ENCODE results near the gene SH3BGR. TPM values are rescaled to one million over a fixed set of nuclear protein-coding genes. Genes with fewer than 3 reads are reported as not detected.

Gene SH3BGR
- total RNA-seq, 6 experiments from 2014 or later, result 1.4 to 3.7 (median 2.3) TPM

DNA sequence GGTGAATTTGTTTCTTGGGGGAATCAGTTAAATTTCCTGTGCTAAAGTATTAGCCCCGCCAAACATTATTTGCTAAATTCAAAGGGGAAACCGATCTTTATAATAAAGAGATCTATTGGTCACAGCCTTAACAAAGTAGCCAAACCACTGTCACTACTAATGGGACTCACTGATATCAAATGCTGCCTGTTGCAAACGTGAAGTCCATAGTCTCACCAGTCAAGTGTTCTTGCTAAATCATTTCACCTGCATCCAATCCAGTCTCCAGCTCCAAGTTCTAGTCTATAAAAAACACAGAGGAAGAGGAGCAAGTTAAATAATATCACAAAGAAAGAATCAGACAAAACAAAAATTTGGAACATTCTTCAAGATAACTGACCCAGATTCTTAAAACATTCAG is 30.1 kb downstream of the SH3BGR start:
- TF ChIP-seq, protein P1, sequence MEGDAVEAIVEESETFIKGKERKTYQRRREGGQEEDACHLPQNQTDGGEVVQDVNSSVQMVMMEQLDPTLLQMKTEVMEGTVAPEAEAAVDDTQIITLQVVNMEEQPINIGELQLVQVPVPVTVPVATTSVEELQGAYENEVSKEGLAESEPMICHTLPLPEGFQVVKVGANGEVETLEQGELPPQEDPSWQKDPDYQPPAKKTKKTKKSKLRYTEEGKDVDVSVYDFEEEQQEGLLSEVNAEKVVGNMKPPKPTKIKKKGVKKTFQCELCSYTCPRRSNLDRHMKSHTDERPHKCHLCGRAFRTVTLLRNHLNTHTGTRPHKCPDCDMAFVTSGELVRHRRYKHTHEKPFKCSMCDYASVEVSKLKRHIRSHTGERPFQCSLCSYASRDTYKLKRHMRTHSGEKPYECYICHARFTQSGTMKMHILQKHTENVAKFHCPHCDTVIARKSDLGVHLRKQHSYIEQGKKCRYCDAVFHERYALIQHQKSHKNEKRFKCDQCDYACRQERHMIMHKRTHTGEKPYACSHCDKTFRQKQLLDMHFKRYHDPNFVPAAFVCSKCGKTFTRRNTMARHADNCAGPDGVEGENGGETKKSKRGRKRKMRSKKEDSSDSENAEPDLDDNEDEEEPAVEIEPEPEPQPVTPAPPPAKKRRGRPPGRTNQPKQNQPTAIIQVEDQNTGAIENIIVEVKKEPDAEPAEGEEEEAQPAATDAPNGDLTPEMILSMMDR (IDR thresholded peaks at IDR 0.05), result no peak
- Mint-ChIP-seq H3K4me3 (no peak overlapping the region), H3K36me3 (ENCODE audit: low read depth) (no peaks in the 10 kb centered on the region), H3K9me3 (no peaks in the 10 kb centered on the region), H3K27ac (no peak overlapping the region), H3K4me1 (ENCODE audit: low read depth) (peaks cover 14% of the 10 kb centered on the region), H3K27me3 (ENCODE audit: insufficient read depth) (peaks cover 8% of the 10 kb centered on the region)
- no peak for DNase-seq

DNA sequence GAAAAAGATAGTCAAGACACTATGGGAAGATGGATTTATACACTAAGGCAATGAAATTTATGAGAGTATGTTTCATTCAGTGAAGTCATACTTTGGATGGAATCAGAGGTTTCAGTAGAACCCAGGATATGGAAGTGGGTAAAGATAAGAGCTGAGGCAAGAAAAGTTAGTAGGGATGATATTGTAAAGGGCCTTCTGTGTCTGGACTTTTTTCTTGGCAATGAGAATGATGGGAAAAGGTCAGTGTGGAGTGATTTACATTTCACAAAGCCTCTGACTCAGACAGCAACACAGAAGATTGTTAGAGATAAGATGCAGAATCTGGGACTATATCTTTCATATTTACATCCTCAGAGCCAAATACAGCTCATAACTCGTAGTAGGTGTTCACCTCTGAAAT is 32.1 kb downstream of the SH3BGR start:
- H3K27ac Mint-ChIP-seq, result no peak overlapping the region
- no peaks in the 10 kb centered on the region for H3K9me3 Mint-ChIP-seq
- H3K36me3 Mint-ChIP-seq (ENCODE audit: low read depth), result no peaks in the 10 kb centered on the region
- H3K4me1 Mint-ChIP-seq (ENCODE audit: low read depth), result peaks cover 14% of the 10 kb centered on the region
- peaks cover 16% of the 10 kb centered on the region for H3K27me3 Mint-ChIP-seq (ENCODE audit: insufficient read depth)
- no peak overlapping the region for H3K4me3 Mint-ChIP-seq
- DNase-seq, result peak; percentile 15
- TF ChIP-seq, protein P1 (IDR thresholded peaks at IDR 0.05), result no peak

DNA sequence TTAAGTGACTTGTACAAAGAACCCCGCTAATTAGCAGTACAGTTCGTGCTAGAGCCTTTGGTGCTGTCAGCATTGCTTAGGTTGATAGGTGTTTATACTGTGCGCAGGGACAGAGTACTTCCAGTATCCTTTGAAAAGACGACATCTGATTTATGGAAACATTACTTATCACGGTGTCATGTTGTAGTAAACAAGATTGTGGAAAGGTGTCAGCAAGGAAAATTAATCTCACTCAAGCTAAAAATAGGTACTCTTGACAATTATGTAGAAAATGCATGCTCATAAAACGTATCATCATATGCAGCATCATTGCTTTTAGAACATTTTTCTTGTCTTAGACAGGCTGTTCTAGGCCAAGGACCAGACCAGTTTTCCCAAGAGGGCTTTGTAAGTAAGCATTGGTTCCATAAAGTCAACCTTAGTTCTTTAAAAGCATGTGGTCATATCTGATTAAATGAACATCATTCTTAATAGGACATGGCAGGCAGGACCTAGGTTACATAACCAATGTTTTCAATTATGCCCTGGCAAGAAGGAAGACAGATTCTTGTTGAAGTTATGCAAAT is 33.0 kb downstream of the SH3BGR start:
- H3K9me3 Mint-ChIP-seq, result no peaks in the 10 kb centered on the region
- H3K36me3 Mint-ChIP-seq (ENCODE audit: low read depth), result no peaks in the 10 kb centered on the region
- H3K4me3 Mint-ChIP-seq, result no peak overlapping the region
- peaks cover 17% of the 10 kb centered on the region for H3K27me3 Mint-ChIP-seq (ENCODE audit: insufficient read depth)
- H3K27ac Mint-ChIP-seq, result no peak overlapping the region
- TF ChIP-seq, protein P1 (IDR thresholded peaks at IDR 0.05), result no peak
- peaks cover 14% of the 10 kb centered on the region for H3K4me1 Mint-ChIP-seq (ENCODE audit: low read depth)
- DNase-seq, result no peak

DNA sequence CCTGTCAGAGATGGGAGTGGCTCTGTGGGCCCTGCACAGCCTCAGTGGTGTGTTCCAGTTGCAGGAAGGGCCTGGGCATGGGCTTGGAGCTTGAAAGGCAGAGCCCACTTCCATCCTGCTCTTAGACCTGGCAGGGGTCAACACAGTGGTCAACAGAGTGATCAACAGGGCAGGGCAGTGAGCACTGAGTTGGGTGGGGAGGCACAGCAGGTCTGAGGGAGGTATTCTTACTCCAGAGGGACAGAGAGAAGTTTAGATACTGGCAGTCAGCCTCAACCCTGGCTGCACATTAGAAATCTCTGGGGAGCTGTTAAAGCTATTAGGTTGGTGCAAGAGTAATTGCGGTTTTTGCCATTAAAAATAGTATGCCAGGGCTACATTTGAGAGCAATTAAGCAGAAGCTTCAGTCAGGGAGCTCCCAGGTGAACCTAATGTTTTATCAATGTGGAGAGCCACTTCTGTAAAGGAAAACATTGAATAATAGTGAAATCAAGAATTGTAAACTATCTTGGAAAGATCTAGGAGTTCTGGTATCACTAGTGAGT is 37.7 kb downstream of the SH3BGR start:
- Mint-ChIP-seq H3K9me3 (peaks cover 6% of the 10 kb centered on the region; the same call in 1 of the 2 replicates), H3K4me3 (no peak overlapping the region), H3K27me3 (ENCODE audit: insufficient read depth) (peaks cover 10% of the 10 kb centered on the region; the same call in 1 of the 2 replicates), H3K27ac (no peak overlapping the region), H3K4me1 (ENCODE audit: low read depth) (peaks cover 4% of the 10 kb centered on the region; the same call in 1 of the 2 replicates), H3K36me3 (ENCODE audit: low read depth) (no peaks in the 10 kb centered on the region)
- TF ChIP-seq, protein P1 (IDR thresholded peaks at IDR 0.05), result no peak
- no peak for DNase-seq

DNA sequence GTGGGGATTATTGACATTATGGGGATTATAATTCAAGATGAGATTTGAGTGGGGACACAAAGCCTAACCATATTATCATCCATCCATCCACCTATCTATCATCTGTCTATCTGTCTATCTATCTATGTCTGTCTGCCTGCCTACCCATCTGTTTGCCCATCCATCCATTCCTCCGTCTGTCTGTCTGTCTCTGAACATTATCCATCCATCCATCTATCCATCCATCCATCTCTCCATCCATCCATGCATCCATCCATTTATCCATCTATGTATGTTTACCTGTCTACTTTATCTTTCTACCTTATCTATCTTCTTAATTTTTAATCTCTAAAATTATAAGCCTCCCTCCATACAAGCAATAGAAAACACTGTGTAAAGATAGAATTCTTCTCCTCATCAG is 47.4 kb downstream of the SH3BGR start:
- Mint-ChIP-seq H3K27ac (no peak overlapping the region), H3K4me1 (ENCODE audit: low read depth) (no peaks in the 10 kb centered on the region), H3K27me3 (ENCODE audit: insufficient read depth) (peaks cover 8% of the 10 kb centered on the region), H3K4me3 (no peak overlapping the region), H3K9me3 (no peaks in the 10 kb centered on the region), H3K36me3 (ENCODE audit: low read depth) (no peaks in the 10 kb centered on the region)
- TF ChIP-seq, protein P1 (IDR thresholded peaks at IDR 0.05), result no peak
- no peak for DNase-seq

Measured in HFFc6 (cell line).